ENCODE results near the gene CD200R1L.

CD200R1L gene

GRCh38 chr3:112884678-112885290 is 38.1 kb upstream of the CD200R1L start:
- DNase-seq (ENCODE audit: low spot score) (no peak), ATAC-seq (ENCODE audit: low read depth) (no peak)
- Histone ChIP-seq H3K4me1 (ENCODE audit: insufficient read depth, poor library complexity, severe bottlenecking) (no peaks in the 10 kb centered on the region), H3K36me3 (ENCODE audit: low read depth) (no peaks in the 10 kb centered on the region), H3K4me3 (ENCODE audit: severe bottlenecking) (no peak overlapping the region), H3K27ac (ENCODE audit: poor library complexity, severe bottlenecking) (no peak overlapping the region), H3K9me3 (ENCODE audit: severe bottlenecking) (no peaks in the 10 kb centered on the region), H3K27me3 (ENCODE audit: insufficient read depth, poor library complexity, severe bottlenecking) (peaks cover 4% of the 10 kb centered on the region)
- no peak for TF ChIP-seq CTCF (IDR thresholded peaks at IDR 0.05; ENCODE audit: poor library complexity, severe bottlenecking)

- Histone ChIP-seq H3K27ac (ENCODE audit: poor library complexity, severe bottlenecking) (no peak overlapping the region), H3K36me3 (ENCODE audit: low read depth) (no peaks in the 10 kb centered on the region), H3K4me1 (ENCODE audit: insufficient read depth, poor library complexity, severe bottlenecking) (no peaks in the 10 kb centered on the region), H3K4me3 (ENCODE audit: severe bottlenecking) (no peak overlapping the region), H3K27me3 (ENCODE audit: insufficient read depth, poor library complexity, severe bottlenecking) (peaks cover 4% of the 10 kb centered on the region), H3K9me3 (ENCODE audit: severe bottlenecking) (no peaks in the 10 kb centered on the region)
- TF ChIP-seq CTCF (IDR thresholded peaks at IDR 0.05; ENCODE audit: poor library complexity, severe bottlenecking) = no peak
- DNase-seq (ENCODE audit: low spot score) = no peak
- ATAC-seq (ENCODE audit: low read depth) = no peak
Observed at GRCh38 chr3:112881891-112882290, 35.2 kb upstream of the CD200R1L start.

DNA sequence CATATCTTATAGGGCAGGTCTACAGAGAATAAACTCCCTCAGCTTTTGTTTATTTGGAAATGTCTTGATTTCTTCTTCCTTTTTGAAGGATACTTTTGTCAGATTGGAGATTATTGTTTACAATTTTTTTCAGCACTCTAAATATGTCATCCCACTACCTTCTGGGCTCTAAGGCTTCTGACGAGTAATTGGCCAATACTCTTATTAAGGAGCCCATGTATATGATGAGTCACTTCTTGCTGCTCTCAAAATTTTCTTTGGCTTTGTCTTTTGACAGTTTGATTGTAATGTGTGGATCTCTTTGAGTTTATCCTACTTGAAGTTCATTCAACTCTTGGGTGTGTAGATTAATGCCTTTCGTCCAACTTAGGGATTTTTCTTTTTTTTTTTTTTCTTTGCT is 28.9 kb upstream of the CD200R1L start:
- no peak for TF ChIP-seq CTCF (IDR thresholded peaks at IDR 0.05; ENCODE audit: poor library complexity, severe bottlenecking)
- no peaks in the 10 kb centered on the region for H3K27me3 ChIP-seq (ENCODE audit: insufficient read depth, poor library complexity, severe bottlenecking)
- no peaks in the 10 kb centered on the region for H3K9me3 ChIP-seq (ENCODE audit: severe bottlenecking)
- ATAC-seq (ENCODE audit: low read depth) (no peak), DNase-seq (ENCODE audit: low spot score) (no peak)
- no peak overlapping the region for H3K4me3 ChIP-seq (ENCODE audit: severe bottlenecking)
- no peak overlapping the region for H3K27ac ChIP-seq (ENCODE audit: poor library complexity, severe bottlenecking)
- H3K4me1 ChIP-seq (ENCODE audit: insufficient read depth, poor library complexity, severe bottlenecking) = no peaks in the 10 kb centered on the region
- H3K36me3 ChIP-seq (ENCODE audit: low read depth) = no peaks in the 10 kb centered on the region

GRCh38 chr3:112874725-112875124 is 28.1 kb upstream of the CD200R1L start:
- H3K4me1 ChIP-seq (ENCODE audit: insufficient read depth, poor library complexity, severe bottlenecking) = no peaks in the 10 kb centered on the region
- ATAC-seq (ENCODE audit: low read depth) (no peak), DNase-seq (ENCODE audit: low spot score) (no peak)
- H3K27ac ChIP-seq (ENCODE audit: poor library complexity, severe bottlenecking) = no peak overlapping the region
- TF ChIP-seq CTCF (IDR thresholded peaks at IDR 0.05; ENCODE audit: poor library complexity, severe bottlenecking) = no peak
- no peaks in the 10 kb centered on the region for H3K36me3 ChIP-seq (ENCODE audit: low read depth)
- H3K27me3 ChIP-seq (ENCODE audit: insufficient read depth, poor library complexity, severe bottlenecking) = no peaks in the 10 kb centered on the region
- no peaks in the 10 kb centered on the region for H3K9me3 ChIP-seq (ENCODE audit: severe bottlenecking)
- no peak overlapping the region for H3K4me3 ChIP-seq (ENCODE audit: severe bottlenecking)

DNA sequence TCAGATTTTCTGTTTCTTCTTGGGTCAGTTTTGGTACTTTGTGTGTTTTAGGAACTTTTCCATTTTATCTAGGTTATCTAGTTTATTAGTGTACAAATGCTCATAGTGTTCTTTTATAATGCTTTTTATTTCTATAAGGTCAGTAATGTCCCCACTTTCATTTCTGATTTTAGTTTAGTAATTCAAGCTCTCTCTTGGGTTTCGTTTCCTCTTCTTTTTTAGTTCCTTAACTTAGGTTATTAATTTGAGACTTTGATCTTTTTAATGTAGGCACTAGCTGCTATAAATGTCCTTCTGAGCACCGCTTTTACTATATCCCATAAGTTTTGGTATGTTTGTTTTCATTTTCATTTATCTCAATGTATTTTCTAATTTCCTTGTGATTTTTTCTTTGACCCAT is 27.0 kb upstream of the CD200R1L start:
- Histone ChIP-seq H3K36me3 (ENCODE audit: low read depth) (no peaks in the 10 kb centered on the region), H3K27me3 (ENCODE audit: insufficient read depth, poor library complexity, severe bottlenecking) (no peaks in the 10 kb centered on the region), H3K4me1 (ENCODE audit: insufficient read depth, poor library complexity, severe bottlenecking) (no peaks in the 10 kb centered on the region), H3K27ac (ENCODE audit: poor library complexity, severe bottlenecking) (no peak overlapping the region), H3K9me3 (ENCODE audit: severe bottlenecking) (no peaks in the 10 kb centered on the region), H3K4me3 (ENCODE audit: severe bottlenecking) (no peak overlapping the region)
- ATAC-seq (ENCODE audit: low read depth) (no peak), DNase-seq (ENCODE audit: low spot score) (no peak)
- no peak for TF ChIP-seq CTCF (IDR thresholded peaks at IDR 0.05; ENCODE audit: poor library complexity, severe bottlenecking)
